Left renal pelvis (tissue), 4 donors: Measurements from ENCODE around the gene APEH. TPM values are rescaled to one million over a fixed set of nuclear protein-coding genes. Genes with fewer than 3 reads are reported as not detected.
A peak's percentile ranks its signal among the peaks of the same experiment; 100 is the strongest.

ENCODE experiments used
- DNase-seq, 4 donors: peaks; one replicate each; pipeline ENCODE4 v3.0.0-alpha.2; 2013; ENCODE audit warnings: low read depth in 4 of 4, low spot score in 3 of 4
- polyA plus RNA-seq, 4 donors: library from polyadenylated mRNA; unstranded; fragments of 120-200 nt; gene quantifications; one replicate each; pipeline ENCODE4 v1.2.1, GENCODE V29; 2013; ENCODE audit not compliant: insufficient read length in 4 of 4

The APEH gene
- polyA plus RNA-seq, 4 donors = 76.0 to 158 (median 140) TPM

GRCh38 chr3:49723628-49724551, 49.7 kb downstream of the APEH start, which contains the start of gene GMPPB:
GMPPB (minus strand) TSS chr3:49723951; CDS start chr3:49723726, 225 bp downstream.
- peak; percentile 85 to 93 (median 90) for DNase-seq

GRCh38 chr3:49724586-49724985, 50.4 kb downstream of the APEH start:
- no peak for DNase-seq

GRCh38 chr3:49725906-49726681, 51.9 kb downstream of the APEH start:
- no peak for DNase-seq

GRCh38 chr3:49727154-49727923, 53.2 kb downstream of the APEH start:
- DNase-seq = no peak

GRCh38 chr3:49727924-49728361, 53.8 kb downstream of the APEH start:
- DNase-seq = no peak

- DNase-seq = no peak
These were observed 55.9 kb downstream of the APEH start for GRCh38 chr3:49729966-49730609.

GRCh38 chr3:49732597-49732996, 58.4 kb downstream of the APEH start:
- no peak for DNase-seq

- DNase-seq = no peak
These were observed 59.4 kb downstream of the APEH start for GRCh38 chr3:49733551-49733950.

Other genes with a start within 250 kb of the APEH start
- gene NICN1, start 245.0 kb upstream of the APEH start, polyA plus RNA-seq = 10 to 100 TPM; 11.6 to 30.8 (median 25.3) TPM
- gene DAG1, start 204.1 kb upstream of the APEH start, polyA plus RNA-seq = 100 to 1,000 TPM in 3 of 4 donors, 10 to 100 TPM in 1; 74.9 to 114 (median 108) TPM
- gene BSN, start 119.9 kb upstream of the APEH start, polyA plus RNA-seq = 1 to 10 TPM in 3 of 4 donors, under 1 TPM in 1; 0.82 to 1.6 (median 1.1) TPM
- gene MST1, start 15.1 kb downstream of the APEH start, polyA plus RNA-seq = 100 to 1,000 TPM in 2 of 4 donors, 10 to 100 TPM in 2; 33.6 to 347 (median 113) TPM
- 10 to 100 TPM; 31.1 to 38.6 (median 34.9) TPM for gene RNF123, start 15.2 kb downstream of the APEH start, polyA plus RNA-seq
- gene AMIGO3, start 45.3 kb downstream of the APEH start, polyA plus RNA-seq = 1 to 10 TPM in 3 of 4 donors, under 1 TPM in 1; 0.83 to 1.7 (median 1.3) TPM
- gene GMPPB, start 49.6 kb downstream of the APEH start, polyA plus RNA-seq = 10 to 100 TPM; 12.8 to 19.4 (median 14.1) TPM
- gene IP6K1, start 112.2 kb downstream of the APEH start, polyA plus RNA-seq = 10 to 100 TPM; 50.3 to 55.6 (median 51.6) TPM
- gene CDHR4, start 125.5 kb downstream of the APEH start, polyA plus RNA-seq = under 1 TPM in 1 of 4 donors, not detected in 3; 0.12 TPM
- 10 to 100 TPM in 3 of 4 donors, 1 to 10 TPM in 1; 8.9 to 16.7 (median 12.2) TPM for gene INKA1, start 128.9 kb downstream of the APEH start, polyA plus RNA-seq
- gene UBA7, start 139.6 kb downstream of the APEH start, polyA plus RNA-seq = 10 to 100 TPM; 34.5 to 87.7 (median 45.3) TPM
- gene TRAIP, start 182.2 kb downstream of the APEH start, polyA plus RNA-seq = 10 to 100 TPM in 3 of 4 donors, 1 to 10 TPM in 1; 7.6 to 11.8 (median 10.9) TPM
- under 1 TPM; 0.13 to 0.29 (median 0.19) TPM for gene CAMKV, start 195.6 kb downstream of the APEH start, polyA plus RNA-seq
- 1 to 10 TPM; 1.2 to 2.6 (median 1.8) TPM for gene MST1R, start 229.5 kb downstream of the APEH start, polyA plus RNA-seq